HG03520 (cell line): ENCODE data around the gene KCNT2.

ENCODE experiments used
- ATAC-seq: cut with Tn5 transposase; IDR thresholded peaks from one replicate; pipeline ENCODE4 v1.9.1; 2021; ENCODE audit warnings: mild to moderate bottlenecking, moderate library complexity; ENCODE audit not compliant: unreplicated experiment

KCNT2 gene

DNA sequence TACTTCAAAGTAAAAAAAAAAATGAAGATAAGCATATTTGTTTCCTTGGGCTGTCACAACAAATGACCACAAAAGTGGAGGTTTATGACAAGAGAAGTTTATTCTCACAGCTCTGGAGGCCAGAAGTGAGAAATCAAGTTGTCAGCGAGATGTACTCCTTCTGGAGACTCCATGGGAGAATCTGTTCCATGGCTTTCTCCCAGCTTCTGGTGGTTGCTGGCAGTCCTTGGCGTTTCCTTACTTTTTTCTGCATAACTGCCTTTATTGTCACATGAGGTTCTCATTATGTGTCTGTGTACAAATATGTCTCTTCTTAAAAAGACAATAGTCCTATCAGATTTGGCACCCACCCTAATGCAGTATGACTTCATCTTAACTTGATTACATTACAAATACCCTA, 398.3 kb downstream of the KCNT2 start:
- ATAC-seq = no peak

DNA sequence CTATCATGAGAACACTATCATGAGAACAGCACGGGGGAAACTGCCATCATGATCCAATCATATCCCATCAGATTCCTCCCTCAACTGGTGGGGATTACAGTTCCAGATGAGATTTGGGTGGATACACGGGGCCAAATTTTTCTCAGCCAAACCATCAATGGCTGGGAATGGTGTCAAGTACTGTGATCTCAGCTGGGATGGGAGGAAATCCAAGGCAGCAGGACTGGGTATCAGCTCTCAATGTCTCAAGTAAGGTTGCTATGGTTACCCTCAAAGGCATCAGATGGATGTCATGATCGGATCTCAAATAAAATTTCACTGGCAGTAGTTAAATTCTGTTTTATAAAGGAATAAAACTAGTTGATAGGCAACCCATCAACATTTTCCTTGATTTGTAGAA, 399.0 kb downstream of the KCNT2 start:
- ATAC-seq = no peak

DNA sequence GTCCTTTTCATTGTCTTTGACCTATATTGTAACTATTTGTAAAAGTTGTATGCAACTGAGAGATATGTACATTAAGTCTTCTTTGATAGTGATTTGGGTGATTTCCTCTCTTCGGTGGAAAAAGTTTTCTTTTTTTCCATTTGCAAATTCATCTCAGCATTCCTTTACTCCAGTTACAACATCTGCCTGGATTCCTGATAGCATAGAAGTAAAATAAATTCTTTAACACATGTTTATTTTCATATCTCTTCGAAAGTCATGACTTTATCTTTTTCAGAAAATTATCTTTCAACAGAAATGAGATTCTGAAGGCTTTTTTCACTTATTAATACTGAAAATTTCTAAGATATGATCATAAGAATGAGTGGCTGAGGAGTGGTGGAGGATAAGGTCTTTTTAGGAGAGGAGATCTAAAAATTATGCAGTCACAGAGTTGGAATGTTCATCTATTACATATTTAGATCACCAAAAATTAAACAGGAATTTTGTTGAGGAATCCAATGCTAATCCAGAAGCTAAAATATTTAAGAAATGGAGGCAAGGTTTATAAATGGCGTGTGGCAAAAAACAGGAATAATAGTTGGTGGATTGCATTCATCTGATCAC, 400.5 kb downstream of the KCNT2 start:
- no peak for ATAC-seq

GRCh38 chr1:196205882-196206281, 402.4 kb downstream of the KCNT2 start:
- no peak for ATAC-seq

DNA sequence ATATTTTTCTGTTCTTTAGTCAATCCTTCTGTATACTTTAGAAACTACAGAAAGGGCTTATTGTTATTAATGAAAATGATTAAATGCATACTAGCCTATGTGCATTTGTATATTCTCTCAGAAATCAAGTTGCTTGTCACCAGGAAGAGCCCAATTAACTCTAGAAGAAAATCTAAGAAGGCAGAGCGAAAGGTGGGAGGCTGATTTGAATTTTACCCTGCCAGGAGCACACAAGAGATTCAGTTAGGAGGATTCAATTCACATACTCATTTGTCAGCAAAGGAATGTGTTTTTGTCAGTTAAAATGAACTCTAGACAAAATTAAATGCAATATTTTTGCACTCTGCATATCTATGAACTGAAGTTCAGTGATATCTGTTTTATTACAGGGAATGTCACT, 411.8 kb downstream of the KCNT2 start:
- ATAC-seq = no peak

GRCh38 chr1:196193896-196194559, 414.2 kb downstream of the KCNT2 start:
- ATAC-seq = no peak

DNA sequence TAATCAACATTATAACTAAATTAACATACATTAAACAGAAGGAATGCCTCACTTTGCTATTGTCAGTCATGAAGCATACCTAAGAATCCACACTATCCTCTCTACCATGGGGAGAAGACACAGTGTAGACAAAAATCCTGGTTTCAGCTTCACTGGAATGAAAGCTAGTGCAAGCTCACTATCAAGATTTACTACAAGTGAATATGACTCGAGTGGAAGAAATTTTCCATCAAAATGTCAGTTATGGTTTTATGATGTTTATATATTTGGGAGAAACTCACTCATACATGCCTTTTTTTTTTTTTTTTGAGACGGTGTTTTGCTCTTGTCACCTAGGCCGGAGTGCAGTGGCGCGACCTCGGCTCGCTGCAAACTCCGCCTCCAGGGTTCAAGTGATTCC, 424.3 kb downstream of the KCNT2 start:
- ATAC-seq = no peak

- ATAC-seq = no peak
These were observed 426.7 kb downstream of the KCNT2 start for GRCh38 chr1:196181594-196181878.

DNA sequence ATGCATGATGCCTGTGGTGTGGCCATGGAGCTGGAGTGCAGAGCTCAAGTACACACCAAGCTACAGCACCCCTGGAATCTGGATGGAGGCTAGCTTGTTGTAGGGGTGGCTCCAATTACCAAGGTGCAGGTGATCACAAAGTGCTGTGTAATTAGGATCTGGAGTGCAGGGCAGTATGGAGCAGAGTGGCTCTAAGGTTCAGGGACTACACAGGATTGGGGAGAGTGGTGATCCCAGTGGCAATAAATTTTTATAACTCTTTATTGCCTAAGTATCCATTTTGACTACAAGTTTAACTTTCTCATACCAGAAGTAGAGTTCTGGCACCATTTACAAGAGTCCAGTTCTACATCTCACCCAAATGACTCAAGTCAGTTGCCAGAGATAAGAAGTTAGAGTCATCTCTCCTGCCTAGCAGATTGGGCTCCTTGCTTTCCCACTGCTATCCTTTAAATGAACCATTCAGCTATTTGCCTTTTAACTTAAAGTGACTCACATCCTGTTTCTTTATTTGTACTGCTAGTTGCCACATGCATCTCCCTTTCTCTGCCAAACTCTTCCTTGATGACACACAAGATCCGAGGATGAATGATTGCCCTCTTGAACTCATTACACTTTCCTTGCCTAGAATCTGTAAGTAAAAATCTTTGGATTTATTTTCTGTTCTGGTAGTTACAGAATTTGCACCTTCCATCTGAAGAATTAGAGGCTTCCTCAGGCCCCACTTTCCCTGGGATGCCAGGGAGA, 427.2 kb downstream of the KCNT2 start:
- no peak for ATAC-seq

DNA sequence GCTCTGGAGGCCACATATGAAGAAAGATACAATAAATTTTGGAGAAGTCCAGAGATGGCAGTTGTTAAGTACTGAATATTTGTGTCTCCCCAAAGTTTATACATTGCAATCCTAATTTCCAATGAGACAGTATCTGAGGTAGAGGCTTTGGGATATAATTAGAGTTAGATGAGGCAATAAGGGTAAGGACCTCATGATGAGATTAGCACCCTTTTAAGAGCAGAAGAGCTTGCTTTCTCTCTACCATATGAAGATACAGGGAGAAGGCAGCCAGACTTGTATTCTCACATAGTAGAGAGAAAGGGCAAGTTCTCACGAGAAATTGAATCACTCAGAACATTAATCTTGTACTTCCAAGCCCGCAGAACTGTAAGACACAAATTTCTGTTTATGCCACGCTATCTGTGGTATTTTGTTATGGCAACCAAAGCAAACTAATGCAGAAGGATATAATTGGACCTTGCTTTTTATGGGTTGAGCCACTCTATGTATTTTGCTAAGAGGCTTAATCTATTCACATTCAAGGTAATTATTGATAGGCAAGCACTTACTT, 430.1 kb downstream of the KCNT2 start:
- no peak for ATAC-seq
